Gastrocnemius medialis (tissue), 4 donors: ENCODE data around the gene RPP30. TPM values are rescaled to one million over a fixed set of nuclear protein-coding genes. Genes with fewer than 3 reads are reported as not detected.
A peak's percentile ranks its signal among the peaks of the same experiment; 100 is the strongest.

Source experiments
- ATAC-seq, 2 donors: fragments of 150-250 bp; one replicate each; pipeline ENCODE4 v1.9.1; 2016
- DNase-seq, 2 donors: peaks; one replicate each; pipeline ENCODE4 v3.0.0-alpha.2; 2019
- H3K27ac ChIP-seq, 4 donors: fragments of 200-600 bp; sonication (generic); 1 replicate in 1 of 4; 2 replicates in 3 of 4; pipeline ENCODE4 v1.5.1; 2016 to 2018; ENCODE audit warnings: mild to moderate bottlenecking in 2 of 4, moderate library complexity in 1 of 4
- H3K27me3 ChIP-seq, 3 donors: fragments of 200-600 bp; sonication (generic) in 2 of 3; 1 replicate in 1 of 3; 2 replicates in 2 of 3; pipeline versions ENCODE4 v1.5.1 to v1.6.0; 2016 to 2019; ENCODE audit warnings: mild to moderate bottlenecking in 1 of 3, moderate library complexity in 1 of 3
- H3K36me3 ChIP-seq, 2 donors: fragments of 200-600 bp; sonication (generic) in 1 of 2; one replicate each; pipeline ENCODE4 v1.5.1; 2017 to 2018
- H3K4me1 ChIP-seq, 2 donors: fragments of 200-600 bp; sonication (generic) in 1 of 2; one replicate each; pipeline ENCODE4 v1.5.1; 2016 to 2017; ENCODE audit warnings: mild to moderate bottlenecking in 2 of 2
- H3K4me3 ChIP-seq, 4 donors: fragments of 200-600 bp; sonication (generic) in 3 of 4; 1 replicate in 1 of 4; 2 replicates in 3 of 4; pipeline ENCODE4 v1.5.1; 2016 to 2019; ENCODE audit warnings: mild to moderate bottlenecking in 2 of 4
- H3K9me3 ChIP-seq, 3 donors: fragments of 200-600 bp; sonication (generic) in 2 of 3; 1 replicate in 1 of 3; 2 replicates in 2 of 3; pipeline ENCODE4 v1.5.1; 2016 to 2019
- POLR2A ChIP-seq, 2 donors: fragments of 450-650 bp; IDR thresholded peaks; one replicate each; pipeline ENCODE4 v1.6.1; 2017; ENCODE audit warnings: antibody characterized with exemption in 2 of 2, mild to moderate bottlenecking in 2 of 2, moderate library complexity in 2 of 2
- in situ Hi-C, 4 donors: fragments of 200-750 bp; cut with MboI; loops; one replicate each; pipeline versions ENCODE4 v1.15.0 to v1.8.0; 2017; ENCODE audit warnings: low sequenced_read_pairs in 4 of 4
- intact Hi-C: fragments of 100-400 bp; cut with DNase I; formaldehyde crosslinking; loops from one replicate; pipeline ENCODE4 v1.15.1; 2023; ENCODE audit warnings: low total_unique reads
- total RNA-seq, 4 donors: library from RNA; depleted of rRNA; stranded (reverse); fragments of >200 nt; gene quantifications; one replicate each; pipeline versions ENCODE4 v1.1.0 to v1.2.3, GENCODE V29; 2016
- TF ChIP-seq, protein P1 (sequence below), 5 experiments: fragments of 450-650 bp in 3 of 5; fragments of 200-600 bp in 2 of 5; sonication (generic) in 2 of 5; IDR thresholded peaks in 4 of 5; conservative IDR thresholded peaks in 1 of 5; 1 replicate in 4 of 5; 2 replicates in 1 of 5; pipeline ENCODE4 v1.5.1; 2016 to 2019; ENCODE audit warnings: antibody characterized with exemption in 5 of 5, mild to moderate bottlenecking in 3 of 5, moderate library complexity in 3 of 5

Gene RPP30
- total RNA-seq, 4 donors from 2014 or later: 20.4 to 44.9 (median 31.3) TPM

DNA sequence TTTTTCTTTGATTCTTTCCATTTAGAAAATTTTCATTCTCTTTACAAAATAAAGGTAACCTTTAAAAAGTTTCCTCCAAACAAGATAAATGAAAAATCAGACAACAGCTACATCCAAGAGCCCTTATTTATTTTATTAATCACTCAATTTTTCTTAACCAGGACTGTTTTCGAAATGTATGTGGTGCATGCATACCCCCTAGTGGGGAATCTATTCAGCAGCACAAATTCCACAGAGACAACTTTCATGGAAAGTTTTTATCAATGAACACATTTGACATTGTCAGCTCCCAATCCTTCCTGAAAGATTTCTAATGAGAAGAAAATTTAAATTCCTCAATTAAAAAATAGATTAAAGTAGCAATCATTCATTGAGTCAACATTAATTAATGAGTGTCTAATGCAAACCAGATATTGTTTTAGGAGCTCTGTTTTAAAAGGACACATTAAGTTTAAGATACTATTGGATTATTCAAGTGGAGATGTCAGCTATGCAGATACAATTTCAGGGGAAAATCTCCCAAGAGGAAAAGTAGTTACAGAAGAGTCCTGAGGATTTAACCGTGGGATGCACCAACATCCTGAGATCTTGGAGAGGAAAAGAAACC, 8.8 kb upstream of the RPP30 start:
- DNase-seq (no peak), ATAC-seq (no peak)
- intact Hi-C loops: loop anchor here (2.0 kb wide), 1 partner anchor 112 kb away; no protein-coding TSS in a partner anchor
- H3K4me3 ChIP-seq: no peak overlapping the region
- H3K36me3 ChIP-seq: no peaks in the 10 kb centered on the region
- TF ChIP-seq, protein P1, sequence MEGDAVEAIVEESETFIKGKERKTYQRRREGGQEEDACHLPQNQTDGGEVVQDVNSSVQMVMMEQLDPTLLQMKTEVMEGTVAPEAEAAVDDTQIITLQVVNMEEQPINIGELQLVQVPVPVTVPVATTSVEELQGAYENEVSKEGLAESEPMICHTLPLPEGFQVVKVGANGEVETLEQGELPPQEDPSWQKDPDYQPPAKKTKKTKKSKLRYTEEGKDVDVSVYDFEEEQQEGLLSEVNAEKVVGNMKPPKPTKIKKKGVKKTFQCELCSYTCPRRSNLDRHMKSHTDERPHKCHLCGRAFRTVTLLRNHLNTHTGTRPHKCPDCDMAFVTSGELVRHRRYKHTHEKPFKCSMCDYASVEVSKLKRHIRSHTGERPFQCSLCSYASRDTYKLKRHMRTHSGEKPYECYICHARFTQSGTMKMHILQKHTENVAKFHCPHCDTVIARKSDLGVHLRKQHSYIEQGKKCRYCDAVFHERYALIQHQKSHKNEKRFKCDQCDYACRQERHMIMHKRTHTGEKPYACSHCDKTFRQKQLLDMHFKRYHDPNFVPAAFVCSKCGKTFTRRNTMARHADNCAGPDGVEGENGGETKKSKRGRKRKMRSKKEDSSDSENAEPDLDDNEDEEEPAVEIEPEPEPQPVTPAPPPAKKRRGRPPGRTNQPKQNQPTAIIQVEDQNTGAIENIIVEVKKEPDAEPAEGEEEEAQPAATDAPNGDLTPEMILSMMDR (IDR thresholded peaks at IDR 0.05 in 4 of 5, conservative IDR thresholded peaks at IDR 0.05 in 1 of 5): peak in 3 of 5 experiments; percentile 28 to 52 (median 41)
- TF ChIP-seq POLR2A (IDR thresholded peaks at IDR 0.05): no peak
- H3K27me3 ChIP-seq: no peaks in the 10 kb centered on the region
- in situ Hi-C loops: loop anchor here in 1 of 4 donors (10.0 to 25.0 kb wide), 2 partner anchors 118 to 1076 kb away; no protein-coding TSS in a partner anchor
- H3K4me1 ChIP-seq: no peaks in the 10 kb centered on the region
- no peaks in the 10 kb centered on the region for H3K9me3 ChIP-seq
- no peak overlapping the region for H3K27ac ChIP-seq

DNA sequence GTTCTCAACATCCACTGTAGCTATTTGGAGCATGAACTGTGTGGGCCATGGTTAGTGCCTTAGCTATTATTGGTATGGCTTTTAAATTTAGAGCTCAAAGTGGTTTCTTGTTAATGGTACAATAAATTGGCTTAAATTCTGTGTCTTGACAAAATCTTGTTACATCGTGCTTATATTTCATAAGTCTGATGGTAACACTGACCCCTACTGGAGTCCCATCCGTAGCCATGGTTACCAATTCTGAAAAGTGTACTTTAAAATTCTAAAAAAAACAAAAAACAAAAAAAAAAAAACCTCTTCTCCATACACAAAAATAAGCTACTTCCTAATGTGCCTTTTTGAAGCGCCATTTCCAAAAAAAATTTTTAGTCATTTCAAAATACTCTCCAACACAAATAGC, 6.4 kb upstream of the RPP30 start:
- peaks cover 0 to 5% (median 0%) of the 10 kb centered on the region in 3 donors for H3K27me3 ChIP-seq
- no peaks in the 10 kb centered on the region for H3K36me3 ChIP-seq
- DNase-seq (no peak), ATAC-seq (no peak)
- TF ChIP-seq, protein P1 (IDR thresholded peaks at IDR 0.05 in 4 of 5, conservative IDR thresholded peaks at IDR 0.05 in 1 of 5): no peak
- TF ChIP-seq POLR2A (IDR thresholded peaks at IDR 0.05): no peak
- no peak overlapping the region for H3K27ac ChIP-seq
- no peaks in the 10 kb centered on the region for H3K9me3 ChIP-seq
- in situ Hi-C loops: loop anchor here in 1 of 4 donors (10.0 to 25.0 kb wide), 2 partner anchors 121 to 1078 kb away; no protein-coding TSS in a partner anchor
- intact Hi-C loops: no loop called here
- H3K4me3 ChIP-seq: no peak overlapping the region
- H3K4me1 ChIP-seq: no peaks in the 10 kb centered on the region

DNA sequence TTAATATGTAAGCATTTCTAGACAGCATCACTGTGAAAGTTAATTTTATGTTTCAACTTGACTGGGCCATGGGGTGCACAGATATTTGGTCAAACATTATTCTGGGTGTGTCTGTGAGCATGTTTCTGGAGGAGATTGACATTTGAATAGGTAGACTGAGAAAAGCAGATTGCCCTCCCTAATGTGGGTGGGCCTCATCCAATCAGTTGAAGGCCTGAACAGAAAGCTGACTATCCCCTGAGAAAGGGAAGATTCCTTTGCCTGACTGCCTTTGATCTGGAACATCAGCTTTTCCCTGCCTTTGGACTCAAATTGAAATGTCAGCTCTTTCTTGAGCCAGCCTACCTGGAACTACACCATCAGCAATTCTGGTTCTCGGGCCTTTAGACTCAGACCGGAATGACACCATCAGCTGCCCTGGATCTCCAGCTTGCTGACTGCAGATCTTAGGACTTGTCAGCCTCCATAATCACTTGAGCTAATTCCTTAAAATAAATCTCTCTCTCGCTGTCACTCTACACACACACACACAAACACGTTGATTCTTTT, 5.7 kb upstream of the RPP30 start:
- no peak for TF ChIP-seq POLR2A (IDR thresholded peaks at IDR 0.05)
- TF ChIP-seq, protein P1 (IDR thresholded peaks at IDR 0.05 in 4 of 5, conservative IDR thresholded peaks at IDR 0.05 in 1 of 5): no peak
- no peak overlapping the region for H3K27ac ChIP-seq
- ATAC-seq: no peak
- no peaks in the 10 kb centered on the region for H3K36me3 ChIP-seq
- in situ Hi-C loops (loop anchor here in 1 of 4 donors (10.0 to 25.0 kb wide), 2 partner anchors 121 to 1079 kb away; no protein-coding TSS in a partner anchor), intact Hi-C loops (no loop called here)
- H3K9me3 ChIP-seq: no peaks in the 10 kb centered on the region
- H3K4me3 ChIP-seq: no peak overlapping the region
- peaks cover 0 to 5% (median 0%) of the 10 kb centered on the region in 3 donors for H3K27me3 ChIP-seq
- no peak for DNase-seq
- H3K4me1 ChIP-seq: no peaks in the 10 kb centered on the region

- ATAC-seq (peak; percentile 67 to 85), DNase-seq (peak in 1 of 2 donors; percentile 31)
- peaks cover 0 to 5% (median 0%) of the 10 kb centered on the region in 3 donors for H3K27me3 ChIP-seq
- no peaks in the 10 kb centered on the region for H3K9me3 ChIP-seq
- peaks cover 0 to 11% of the 10 kb centered on the region in 2 donors for H3K36me3 ChIP-seq
- peaks cover 16 to 21% of the 10 kb centered on the region in 2 donors for H3K4me1 ChIP-seq
- in situ Hi-C loops: loop anchor here in 1 of 4 donors (25.0 kb wide), 1 partner anchor 1084 kb away; no protein-coding TSS in a partner anchor
- intact Hi-C loops: loop anchor here (2.0 to 5.0 kb wide), 2 partner anchors 121 to 1079 kb away; no protein-coding TSS in a partner anchor
- peak overlapping the region; percentile 82 to 93 (median 85) for H3K27ac ChIP-seq
- H3K4me3 ChIP-seq: peak overlapping the region; percentile 67 to 99 (median 87)
- TF ChIP-seq, protein P1 (IDR thresholded peaks at IDR 0.05 in 4 of 5, conservative IDR thresholded peaks at IDR 0.05 in 1 of 5): peak; percentile 14 to 53 (median 32)
- no peak for TF ChIP-seq POLR2A (IDR thresholded peaks at IDR 0.05)
Measured at GRCh38 chr10:90871279-90871765, 452 bp upstream of the RPP30 start.
